Measurements from ENCODE around the gene ARHGAP23. TPM values are rescaled to one million over a fixed set of nuclear protein-coding genes. Genes with fewer than 3 reads are reported as not detected.

The ARHGAP23 gene
- total RNA-seq, 1 donor from 2014 or later = 31.4 TPM

DNA sequence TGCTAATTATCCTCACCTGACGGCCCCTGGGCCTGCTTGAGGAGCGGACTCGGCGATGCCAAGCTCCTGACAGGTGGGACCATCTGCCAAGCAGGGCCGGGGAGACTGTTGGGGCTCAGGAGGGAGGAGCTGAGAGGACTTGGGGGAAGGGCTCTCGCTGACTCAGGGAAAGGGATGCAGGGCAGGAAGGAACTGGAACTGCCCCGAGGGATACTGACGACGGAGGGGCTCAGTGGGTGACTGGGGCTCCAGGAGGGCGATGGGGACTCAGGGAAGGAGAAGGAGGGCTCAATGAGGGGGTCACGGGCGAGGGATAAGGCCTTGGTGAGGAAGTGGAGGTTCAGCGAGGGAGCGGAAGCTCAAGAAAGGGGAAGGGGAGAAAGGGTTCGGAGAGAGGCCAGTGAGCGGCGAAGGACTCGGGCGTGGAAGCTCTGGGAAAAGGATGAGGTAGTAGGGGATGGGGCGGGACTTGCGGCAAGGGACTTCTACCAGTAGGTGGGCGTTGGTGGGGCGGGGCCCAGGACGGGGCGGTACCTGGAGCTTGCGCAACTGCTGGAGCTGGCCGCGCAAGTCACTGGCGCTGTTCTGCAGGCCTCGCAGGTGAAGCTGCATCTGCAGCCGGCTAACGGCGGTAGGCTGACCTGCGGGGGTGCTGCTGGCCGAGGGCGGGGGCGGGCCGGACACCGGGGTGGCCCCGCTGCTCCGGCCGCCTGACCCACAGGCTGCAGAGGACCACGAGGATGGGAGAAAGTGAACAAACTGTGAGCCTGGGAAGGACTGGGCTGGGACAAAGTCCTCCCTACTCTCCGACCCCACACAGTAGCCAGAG, 131.0 kb downstream of the ARHGAP23 start:
- DNase-seq (ENCODE audit: low spot score in 2 of 2) (peak; percentile 55 to 62), FAIRE-seq (no peak)

DNA sequence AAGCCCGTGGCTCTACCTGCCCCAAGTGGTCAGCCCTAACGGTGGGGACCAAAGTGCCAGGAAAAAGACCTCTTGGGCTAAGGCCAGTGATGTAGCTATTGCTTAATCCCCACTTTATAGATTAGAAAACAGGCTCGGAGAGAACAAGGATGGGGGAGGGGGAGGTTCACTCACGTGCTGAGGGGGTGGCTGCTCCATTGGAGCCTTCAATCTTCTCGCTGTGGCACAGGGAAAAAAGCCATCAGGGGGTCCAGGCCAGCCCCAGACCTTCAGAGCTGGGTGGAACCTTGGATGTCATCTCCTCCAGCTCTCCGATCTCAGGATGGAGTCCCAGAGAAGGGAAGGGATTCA, 131.6 kb downstream of the ARHGAP23 start:
- FAIRE-seq = no peak
- DNase-seq (ENCODE audit: low spot score in 2 of 2) = no peak

DNA sequence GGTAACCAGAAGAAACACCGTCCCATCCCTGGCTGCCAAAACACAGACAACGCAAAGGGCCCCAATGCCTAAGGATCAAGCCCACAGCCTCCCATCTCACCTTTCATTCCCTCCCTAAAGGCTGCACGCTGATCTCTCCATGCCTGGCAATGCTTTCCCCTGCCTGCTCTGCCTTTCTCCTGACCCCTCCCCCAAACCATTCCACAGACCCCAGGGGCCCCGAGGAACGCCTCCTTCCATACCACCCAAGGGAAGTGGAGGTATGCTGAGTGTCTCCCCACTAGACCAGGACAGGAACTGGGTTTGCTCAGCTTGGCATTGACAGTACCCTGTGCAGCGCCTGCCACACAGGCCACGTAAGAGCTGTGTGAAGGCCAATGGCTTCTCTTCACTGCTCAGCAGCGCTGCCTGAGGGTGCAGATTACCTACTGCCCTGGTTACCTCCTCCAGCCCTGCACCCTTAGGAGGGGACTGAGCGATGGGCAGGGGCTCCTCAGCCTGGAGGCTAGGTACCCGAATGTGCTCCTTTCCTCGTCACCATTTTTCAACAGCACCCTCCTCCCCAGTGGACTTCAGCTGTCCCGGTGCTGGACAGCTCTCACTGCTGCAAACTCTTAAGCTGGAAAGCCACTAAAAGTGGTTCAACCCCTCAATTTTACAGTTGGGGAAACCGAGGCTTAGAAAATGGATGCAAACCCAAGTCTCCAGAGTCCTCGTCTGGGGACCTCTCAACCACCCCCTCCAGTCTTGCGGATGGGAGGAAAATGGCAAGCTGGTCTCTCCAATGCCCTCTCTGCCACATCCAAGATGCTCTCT, 132.4 kb downstream of the ARHGAP23 start:
- FAIRE-seq (no peak), DNase-seq (ENCODE audit: low spot score in 2 of 2) (peak in 1 of 2 donors; percentile 48)

DNA sequence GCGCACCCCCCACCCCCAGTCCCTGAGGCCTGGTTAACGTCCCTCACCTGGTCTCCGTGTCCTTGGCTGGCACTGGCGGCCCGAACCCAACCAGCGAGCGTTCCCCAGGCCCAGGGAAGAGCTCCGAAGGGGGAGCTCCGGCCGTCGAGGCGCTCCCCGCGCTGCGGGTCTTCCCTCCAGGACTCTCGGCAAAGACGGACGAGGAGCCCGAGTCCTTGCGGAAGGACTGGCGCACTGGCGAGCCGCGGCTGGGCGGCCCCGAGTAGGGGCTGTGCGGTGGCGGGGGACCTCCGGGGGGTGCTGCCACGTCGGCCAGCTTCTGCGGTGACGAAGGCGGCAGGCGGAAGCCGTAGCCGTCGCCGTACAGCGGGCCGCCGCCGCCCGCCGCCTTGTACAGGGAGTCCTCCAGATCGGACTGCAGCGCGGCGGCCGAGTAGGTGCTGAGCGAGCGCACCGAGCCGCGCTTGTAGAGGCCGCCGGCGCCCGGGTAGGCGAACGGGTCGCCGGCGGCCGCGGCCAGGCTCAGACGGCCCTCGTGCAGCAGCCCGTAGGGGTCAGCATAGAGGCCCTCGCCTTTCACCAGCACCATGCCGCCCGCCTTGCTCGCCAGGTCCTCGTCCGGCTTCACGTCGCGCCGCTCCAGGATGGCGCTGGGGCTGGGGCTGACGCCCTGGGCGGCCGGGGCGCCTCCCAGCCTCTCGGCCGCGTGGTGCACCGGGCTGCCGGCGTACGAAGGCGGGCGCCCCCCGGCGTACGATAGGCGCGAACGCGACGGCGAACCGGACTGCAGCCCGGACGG, 133.4 kb downstream of the ARHGAP23 start:
- no peak for FAIRE-seq
- DNase-seq (ENCODE audit: low spot score in 2 of 2) = no peak

Other genes starting within 250 kb of the ARHGAP23 start
- not detected for gene TBC1D3, start 235.9 kb upstream of the ARHGAP23 start, total RNA-seq
- gene MRPL45, start 131.3 kb upstream of the ARHGAP23 start, total RNA-seq = 36.3 TPM
- gene GPR179, start 84.5 kb upstream of the ARHGAP23 start, total RNA-seq = 1.2 TPM
- 51.0 TPM for gene SOCS7, start 76.6 kb upstream of the ARHGAP23 start, total RNA-seq
- gene SRCIN1, start 177.5 kb downstream of the ARHGAP23 start, total RNA-seq = 23.6 TPM
- 0.82 TPM for gene EPOP, start 246.5 kb downstream of the ARHGAP23 start, total RNA-seq

Measured in frontal cortex (tissue), 4 donors.